ENCODE measurements around the gene CCND1. TPM values are rescaled to one million over a fixed set of nuclear protein-coding genes. Genes with fewer than 3 reads are reported as not detected.

The CCND1 gene
- total RNA-seq, 1 experiment from 2014 or later: 331 TPM

- no peaks in the 10 kb centered on the region for H3K36me3 ChIP-seq (ENCODE audit: control insufficient read depth, insufficient read depth, low read length)
- intact Hi-C loops (cut with micrococcal nuclease; ENCODE audit: unreplicated experiment): no loop called here
- no peak for TF ChIP-seq CTCF (IDR thresholded peaks at IDR 0.05; ENCODE audit: insufficient read depth in 1 of 2, low read depth in 1 of 2, low read length in 1 of 2, severe bottlenecking in 1 of 2, unreplicated experiment in 1 of 2)
- peaks cover 24% of the 10 kb centered on the region for H3K4me1 ChIP-seq
- Mint-ChIP-seq H3K9me3 (ENCODE audit: unreplicated experiment) (no peaks in the 10 kb centered on the region), H3K27me3 (ENCODE audit: insufficient read depth, unreplicated experiment) (no peaks in the 10 kb centered on the region), H3K27ac (ENCODE audit: unreplicated experiment) (peak overlapping the region; percentile 77), H3K4me3 (ENCODE audit: unreplicated experiment) (no peak overlapping the region), H3K36me3 (ENCODE audit: insufficient read depth, unreplicated experiment) (no peaks in the 10 kb centered on the region), H3K4me1 (ENCODE audit: low read depth, unreplicated experiment) (peaks cover 33% of the 10 kb centered on the region)
- BruUV-seq (replicated peaks): no TSS peak
- ChIA-PET POLR2A (no interaction called here), CTCF (no interaction called here)
- no peak for DNase-seq
- H3K9me3 ChIP-seq: no peaks in the 10 kb centered on the region
- H3K27me3 ChIP-seq (replicated peaks; ENCODE audit: control insufficient read depth, insufficient read depth, low read length): no peaks in the 10 kb centered on the region
- H3K4me3 ChIP-seq (ENCODE audit: low read depth, low read length): no peak overlapping the region
Observed at GRCh38 chr11:69603111-69603836, 37.7 kb upstream of the CCND1 start.

GRCh38 chr11:69604055-69604454 is 36.9 kb upstream of the CCND1 start:
- DNase-seq: no peak
- no peak overlapping the region for H3K27ac Mint-ChIP-seq (ENCODE audit: unreplicated experiment)
- ChIA-PET POLR2A (no interaction called here), CTCF (no interaction called here)
- no peaks in the 10 kb centered on the region for H3K27me3 Mint-ChIP-seq (ENCODE audit: insufficient read depth, unreplicated experiment)
- Histone ChIP-seq H3K27me3 (replicated peaks; ENCODE audit: control insufficient read depth, insufficient read depth, low read length) (no peaks in the 10 kb centered on the region), H3K4me3 (ENCODE audit: low read depth, low read length) (no peak overlapping the region), H3K36me3 (ENCODE audit: control insufficient read depth, insufficient read depth, low read length) (no peaks in the 10 kb centered on the region), H3K9me3 (no peaks in the 10 kb centered on the region), H3K4me1 (peaks cover 24% of the 10 kb centered on the region)
- no peaks in the 10 kb centered on the region for H3K9me3 Mint-ChIP-seq (ENCODE audit: unreplicated experiment)
- no peaks in the 10 kb centered on the region for H3K36me3 Mint-ChIP-seq (ENCODE audit: insufficient read depth, unreplicated experiment)
- intact Hi-C loops (cut with micrococcal nuclease; ENCODE audit: unreplicated experiment): no loop called here
- no peak overlapping the region for H3K4me3 Mint-ChIP-seq (ENCODE audit: unreplicated experiment)
- no TSS peak for BruUV-seq (replicated peaks)
- peaks cover 33% of the 10 kb centered on the region for H3K4me1 Mint-ChIP-seq (ENCODE audit: low read depth, unreplicated experiment)
- no peak for TF ChIP-seq CTCF (IDR thresholded peaks at IDR 0.05; ENCODE audit: insufficient read depth in 1 of 2, low read depth in 1 of 2, low read length in 1 of 2, severe bottlenecking in 1 of 2, unreplicated experiment in 1 of 2)

DNA sequence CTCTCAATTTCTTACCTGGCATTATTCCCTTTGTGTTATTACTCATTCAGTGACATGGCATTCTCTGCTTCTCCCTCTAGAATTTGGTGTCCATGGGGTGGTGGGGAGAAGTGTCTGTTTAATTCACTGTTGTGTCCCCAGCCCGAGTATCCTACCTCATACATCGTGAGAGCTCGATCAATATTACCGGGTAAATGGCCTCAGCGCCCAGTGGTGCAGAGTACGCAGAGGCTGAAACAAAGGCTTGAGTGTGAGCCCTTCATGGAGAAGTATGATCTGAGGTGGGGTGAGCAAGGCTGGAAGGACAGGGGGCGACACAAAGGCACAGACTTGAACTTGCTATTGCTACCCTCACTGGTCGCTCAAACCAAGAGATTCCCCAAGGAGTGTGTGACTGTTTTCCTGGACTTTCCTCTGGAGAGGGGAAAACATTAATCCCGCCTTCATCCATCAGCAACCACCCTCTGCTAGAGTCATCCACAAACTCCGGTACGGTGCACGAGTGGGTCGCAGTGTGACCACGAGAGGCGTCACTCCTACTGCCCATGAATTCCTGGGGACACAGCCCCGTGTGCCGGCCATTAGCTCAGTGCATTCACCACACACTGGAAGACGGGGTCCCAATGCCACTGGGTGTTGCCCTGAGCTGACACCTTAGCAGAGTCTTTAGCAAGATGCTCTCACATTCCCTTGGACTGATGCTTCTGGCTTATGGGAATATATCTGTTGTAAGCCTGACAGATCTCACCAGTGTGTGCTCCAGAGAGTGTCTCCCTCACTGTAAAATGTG is 35.0 kb upstream of the CCND1 start:
- TF ChIP-seq CTCF (IDR thresholded peaks at IDR 0.05; ENCODE audit: insufficient read depth in 1 of 2, low read depth in 1 of 2, low read length in 1 of 2, severe bottlenecking in 1 of 2, unreplicated experiment in 1 of 2): no peak
- no peaks in the 10 kb centered on the region for H3K9me3 ChIP-seq
- H3K27me3 ChIP-seq (replicated peaks; ENCODE audit: control insufficient read depth, insufficient read depth, low read length): no peaks in the 10 kb centered on the region
- no peaks in the 10 kb centered on the region for H3K27me3 Mint-ChIP-seq (ENCODE audit: insufficient read depth, unreplicated experiment)
- DNase-seq: no peak
- H3K4me1 ChIP-seq: peaks cover 33% of the 10 kb centered on the region
- intact Hi-C loops (cut with micrococcal nuclease; ENCODE audit: unreplicated experiment): no loop called here
- H3K36me3 Mint-ChIP-seq (ENCODE audit: insufficient read depth, unreplicated experiment): no peaks in the 10 kb centered on the region
- no peaks in the 10 kb centered on the region for H3K36me3 ChIP-seq (ENCODE audit: control insufficient read depth, insufficient read depth, low read length)
- no peaks in the 10 kb centered on the region for H3K9me3 Mint-ChIP-seq (ENCODE audit: unreplicated experiment)
- H3K4me1 Mint-ChIP-seq (ENCODE audit: low read depth, unreplicated experiment): peaks cover 42% of the 10 kb centered on the region
- no peak overlapping the region for H3K4me3 ChIP-seq (ENCODE audit: low read depth, low read length)
- H3K27ac Mint-ChIP-seq (ENCODE audit: unreplicated experiment): no peak overlapping the region
- H3K4me3 Mint-ChIP-seq (ENCODE audit: unreplicated experiment): no peak overlapping the region
- ChIA-PET POLR2A (no interaction called here), CTCF (no interaction called here)
- BruUV-seq (replicated peaks): no TSS peak
